Peyer's patch (tissue), 4 donors: ENCODE results near the gene PCDH12.

Experiments
- CTCF ChIP-seq, 6 experiments: fragments of 450-650 bp in 4 of 6; fragments of 200-600 bp in 2 of 6; sonication (generic) in 1 of 6; IDR thresholded peaks; one replicate each; pipeline ENCODE4 v1.5.1; 2017 to 2019; ENCODE audit warnings: antibody characterized with exemption in 6 of 6, mild to moderate bottlenecking in 3 of 6, moderate library complexity in 1 of 6
- POLR2A ChIP-seq, 2 donors: fragments of 450-650 bp; IDR thresholded peaks; one replicate each; pipeline ENCODE4 v1.5.1; 2017; ENCODE audit warnings: antibody characterized with exemption in 2 of 2, mild to moderate bottlenecking in 2 of 2, moderate library complexity in 2 of 2

- TF ChIP-seq CTCF (IDR thresholded peaks at IDR 0.05) (no peak), POLR2A (IDR thresholded peaks at IDR 0.05) (no peak)
Measured at GRCh38 chr5:141904551-141904950, 53.5 kb downstream of the PCDH12 start.
